HG02852 (cell line): ENCODE measurements around the gene KDM4D.
"Not testable (repeated sequence)": the region's sequence is repeated elsewhere in the genome, so short reads cannot be mapped to it uniquely, and the experiment has no call there.

Source experiments
- ATAC-seq: cut with Tn5 transposase; IDR thresholded peaks from one replicate; pipeline ENCODE4 v1.9.1; 2021; ENCODE audit warnings: mild to moderate bottlenecking, moderate library complexity; ENCODE audit not compliant: unreplicated experiment

The KDM4D gene

GRCh38 chr11:94973099-94973968 lies at the start of gene KDM4D, which contains the start of gene CWC15:
Gene KDM4D (plus strand): TSS chr11:94973709. CDS start chr11:94997373, 23,664 bp downstream.
Gene CWC15 (minus strand): TSS chr11:94973556. CDS start chr11:94972185, 1,371 bp downstream.
- ATAC-seq = peak; percentile 100

GRCh38 chr11:94924171-94924572 lies 49.3 kb upstream of the KDM4D start:
- no peak for ATAC-seq

GRCh38 chr11:94924612-94925011 lies 48.9 kb upstream of the KDM4D start:
- no peak for ATAC-seq

- ATAC-seq = peak; percentile 38
These were observed 47.9 kb upstream of the KDM4D start for GRCh38 chr11:94925422-94926270.

GRCh38 chr11:94926271-94926625 lies 47.3 kb upstream of the KDM4D start:
- ATAC-seq = peak; percentile 21

GRCh38 chr11:94926698-94927237 lies 46.7 kb upstream of the KDM4D start:
- ATAC-seq = no peak

- no peak for ATAC-seq
These were observed 45.2 kb upstream of the KDM4D start for GRCh38 chr11:94928117-94928990.

- ATAC-seq = not testable (repeated sequence)
These were observed 41.4 kb upstream of the KDM4D start for GRCh38 chr11:94932072-94932471.

GRCh38 chr11:94932503-94932902 lies 41.0 kb upstream of the KDM4D start:
- no peak for ATAC-seq

- no peak for ATAC-seq
These were observed 40.0 kb upstream of the KDM4D start for GRCh38 chr11:94933223-94934130.

- no peak for ATAC-seq
These were observed 39.1 kb upstream of the KDM4D start for GRCh38 chr11:94934362-94934761.

- no peak for ATAC-seq
These were observed 38.7 kb upstream of the KDM4D start for GRCh38 chr11:94934846-94935245.

- ATAC-seq = no peak
These were observed 35.1 kb upstream of the KDM4D start for GRCh38 chr11:94938095-94939055.

GRCh38 chr11:94939346-94939745 lies 34.2 kb upstream of the KDM4D start:
- ATAC-seq = no peak

- ATAC-seq = no peak
These were observed 32.4 kb upstream of the KDM4D start for GRCh38 chr11:94941131-94941530.

GRCh38 chr11:94946812-94947211 lies 26.7 kb upstream of the KDM4D start:
- no peak for ATAC-seq

- no peak for ATAC-seq
These were observed 25.4 kb upstream of the KDM4D start for GRCh38 chr11:94948070-94948617.

- ATAC-seq = no peak
These were observed 18.8 kb upstream of the KDM4D start for GRCh38 chr11:94954753-94955152.
